CD4-positive, alpha-beta T cell treated with Interleukin-6 at 100 ng/mL for 8 hours (primary cell): ENCODE results near the gene NR4A2.

Experiments
- DNase-seq: peaks from one replicate; pipeline ENCODE4 v3.0.0-alpha.2; 2020; ENCODE audit warnings: mixed read lengths, low spot score

NR4A2 gene

DNA sequence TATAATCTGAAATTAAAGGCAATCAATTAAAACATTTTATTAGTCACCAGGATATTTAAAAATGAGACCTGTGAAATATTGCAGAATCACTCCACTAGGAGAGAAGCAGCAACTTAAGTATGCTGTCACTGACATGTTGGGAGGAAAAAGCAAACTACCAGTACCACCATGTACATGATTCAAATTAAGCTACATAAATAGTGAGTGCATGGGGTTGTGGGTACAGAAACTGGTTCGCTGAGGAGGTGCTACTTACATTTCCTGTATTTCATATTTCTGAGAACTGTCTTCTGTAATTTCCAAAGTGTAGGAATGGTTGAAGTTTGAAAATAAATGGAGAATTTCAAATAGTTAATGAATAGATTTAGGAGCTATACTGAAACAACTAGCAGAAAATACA is 7.9 kb upstream of the NR4A2 start:
- no peak for DNase-seq

GRCh38 chr2:156339865-156340264 is 7.3 kb upstream of the NR4A2 start:
- no peak for DNase-seq

DNA sequence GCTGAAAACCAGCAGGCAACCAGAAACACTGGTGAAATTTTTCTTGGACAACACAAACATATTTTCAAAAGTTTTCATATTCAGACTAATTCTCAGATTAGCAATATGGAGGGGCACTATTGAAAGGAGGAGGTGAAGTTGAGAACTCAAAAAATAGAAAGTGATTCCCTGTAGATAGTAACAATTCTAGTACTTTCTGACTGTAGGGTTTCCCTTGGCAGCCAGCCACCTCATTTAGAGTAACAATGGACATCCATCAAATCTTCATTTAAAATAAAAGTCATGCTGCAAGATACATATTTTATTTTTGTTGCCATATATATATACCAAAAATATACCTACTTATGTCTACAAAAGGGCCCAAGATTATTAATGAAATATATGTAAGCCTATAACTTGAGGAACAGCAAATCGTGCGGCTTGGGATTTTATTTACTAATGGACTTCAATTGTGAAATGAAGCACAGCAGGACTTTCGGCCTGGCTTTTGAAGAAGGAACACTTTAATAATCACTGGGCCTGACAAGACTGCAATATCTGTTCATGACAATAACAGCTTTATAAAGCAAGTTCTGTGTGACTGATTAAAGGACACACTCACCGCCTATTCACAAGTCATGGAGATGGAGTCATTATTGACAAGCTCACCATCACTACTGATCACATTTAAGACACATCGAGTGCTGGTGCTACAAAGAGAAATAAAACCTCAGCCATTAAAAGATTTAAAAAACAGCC is 6.8 kb upstream of the NR4A2 start:
- DNase-seq, result no peak

- DNase-seq, result no peak
These were observed 6.1 kb upstream of the NR4A2 start for GRCh38 chr2:156338578-156338977.

DNA sequence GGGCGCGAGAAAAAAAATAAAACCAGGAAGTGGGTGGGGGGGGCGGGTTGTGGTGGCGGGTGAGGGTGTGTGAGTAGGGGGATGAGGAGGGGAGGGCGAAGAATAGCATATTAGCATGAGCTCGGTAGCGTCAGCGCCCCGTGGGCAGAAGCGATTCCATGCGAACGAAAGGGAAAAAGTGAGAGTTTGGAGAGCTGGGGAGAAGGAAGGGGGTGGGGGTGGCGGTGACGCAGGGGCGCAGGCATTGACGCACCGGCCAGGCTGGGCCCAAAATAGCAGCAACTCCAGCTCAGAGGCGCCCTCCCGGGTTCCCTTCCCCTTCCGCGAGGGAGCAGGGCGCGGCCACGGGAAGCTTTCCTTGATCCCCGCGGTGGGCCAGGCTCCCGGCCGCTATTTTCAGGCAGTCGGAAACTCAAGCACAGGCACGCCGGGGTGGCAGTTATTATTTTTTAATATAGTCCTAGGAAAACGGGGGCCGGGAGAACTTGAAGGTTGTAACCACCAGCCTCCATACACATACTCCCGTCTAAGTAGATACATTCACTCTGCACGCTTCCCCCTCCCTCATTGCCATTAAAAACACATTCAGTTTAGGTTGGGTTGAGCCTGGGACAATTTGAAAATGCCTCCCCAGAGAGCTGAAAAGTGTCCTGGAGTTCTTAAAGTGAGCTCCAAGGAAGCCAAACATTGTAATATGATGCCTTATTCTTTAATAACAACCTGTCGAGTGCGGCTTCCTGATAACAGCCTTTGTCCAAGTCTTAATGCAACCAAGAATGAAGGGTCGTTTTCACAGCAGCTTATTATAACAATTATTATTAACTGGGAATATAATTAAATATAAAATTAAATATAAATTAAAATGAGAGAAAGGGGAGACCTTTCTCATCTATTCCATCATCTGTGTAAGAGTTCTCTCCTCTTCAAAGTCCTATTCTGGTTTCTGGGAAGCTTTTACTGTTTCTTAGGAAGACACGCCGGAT is 2.3 kb upstream of the NR4A2 start:
- peak; percentile 75 for DNase-seq

DNA sequence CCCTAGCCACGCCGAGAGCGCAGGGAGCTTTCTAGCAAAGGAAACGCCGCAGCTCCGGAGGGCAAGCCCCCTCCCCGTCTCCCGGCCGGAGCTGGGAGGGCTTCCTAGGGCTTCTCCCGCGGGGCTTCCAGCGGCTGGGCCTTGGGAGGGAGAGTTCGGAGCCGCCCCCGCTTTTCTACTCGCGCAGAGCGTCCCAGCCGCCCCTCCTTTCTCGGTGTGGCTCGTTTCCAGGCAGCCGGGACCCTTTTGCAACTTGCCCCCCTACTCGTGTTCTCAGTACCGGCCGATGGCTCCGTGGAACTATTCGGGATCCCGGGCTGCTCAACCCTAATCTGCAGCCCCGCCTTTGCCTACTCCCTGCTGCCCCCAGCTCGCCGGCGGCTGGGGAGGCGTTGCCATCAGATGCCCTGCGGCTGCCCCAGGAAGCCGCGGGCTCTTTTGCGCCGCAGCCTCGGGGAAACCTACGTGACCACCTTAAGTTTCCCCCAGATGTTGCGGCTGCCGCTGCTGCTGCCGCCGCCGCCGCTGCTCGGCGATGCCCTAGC is 1.5 kb upstream of the NR4A2 start:
- DNase-seq, result peak; percentile 30

DNA sequence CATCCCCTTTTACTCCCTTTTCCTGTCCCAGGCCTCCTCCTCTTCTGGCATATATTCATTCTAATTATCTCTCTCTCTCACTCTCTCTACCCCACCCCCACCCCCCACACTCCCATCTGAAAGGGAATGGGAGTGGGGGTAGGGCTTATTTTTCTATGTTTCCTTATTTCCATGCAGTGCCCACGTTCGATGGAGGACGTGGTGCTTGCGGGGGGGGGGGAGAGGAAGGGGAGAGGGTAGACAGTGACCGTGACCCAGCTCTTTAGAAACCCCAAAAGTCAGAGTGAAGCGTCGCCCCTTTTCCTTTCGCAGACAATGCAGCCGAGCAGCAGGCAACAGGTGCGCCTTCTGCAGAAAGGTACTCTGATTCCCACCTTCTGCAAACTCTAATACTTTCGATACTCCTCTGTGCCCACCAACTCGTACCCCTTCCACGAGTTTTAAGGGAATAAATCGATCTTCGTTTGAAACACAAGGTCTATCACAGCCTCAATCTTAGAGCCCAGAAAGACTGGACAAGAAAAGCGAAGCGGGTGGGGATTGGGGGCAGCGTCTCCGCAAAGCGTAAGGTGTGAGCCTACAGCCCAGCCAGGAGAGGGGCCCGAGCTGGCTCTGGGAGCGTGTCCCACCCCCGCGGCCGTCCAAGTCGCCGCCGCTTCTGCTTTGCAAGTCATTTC is 891 bp upstream of the NR4A2 start:
- no peak for DNase-seq

- DNase-seq, result no peak
These were observed 312 bp downstream of the NR4A2 start for GRCh38 chr2:156332284-156332533.

- peak; percentile 40 for DNase-seq
These were observed 793 bp downstream of the NR4A2 start for GRCh38 chr2:156331572-156332283.

GRCh38 chr2:156329927-156330726 is 2.4 kb downstream of the NR4A2 start:
- DNase-seq, result no peak

- DNase-seq, result no peak
These were observed 3.2 kb downstream of the NR4A2 start for GRCh38 chr2:156329031-156329926.

DNA sequence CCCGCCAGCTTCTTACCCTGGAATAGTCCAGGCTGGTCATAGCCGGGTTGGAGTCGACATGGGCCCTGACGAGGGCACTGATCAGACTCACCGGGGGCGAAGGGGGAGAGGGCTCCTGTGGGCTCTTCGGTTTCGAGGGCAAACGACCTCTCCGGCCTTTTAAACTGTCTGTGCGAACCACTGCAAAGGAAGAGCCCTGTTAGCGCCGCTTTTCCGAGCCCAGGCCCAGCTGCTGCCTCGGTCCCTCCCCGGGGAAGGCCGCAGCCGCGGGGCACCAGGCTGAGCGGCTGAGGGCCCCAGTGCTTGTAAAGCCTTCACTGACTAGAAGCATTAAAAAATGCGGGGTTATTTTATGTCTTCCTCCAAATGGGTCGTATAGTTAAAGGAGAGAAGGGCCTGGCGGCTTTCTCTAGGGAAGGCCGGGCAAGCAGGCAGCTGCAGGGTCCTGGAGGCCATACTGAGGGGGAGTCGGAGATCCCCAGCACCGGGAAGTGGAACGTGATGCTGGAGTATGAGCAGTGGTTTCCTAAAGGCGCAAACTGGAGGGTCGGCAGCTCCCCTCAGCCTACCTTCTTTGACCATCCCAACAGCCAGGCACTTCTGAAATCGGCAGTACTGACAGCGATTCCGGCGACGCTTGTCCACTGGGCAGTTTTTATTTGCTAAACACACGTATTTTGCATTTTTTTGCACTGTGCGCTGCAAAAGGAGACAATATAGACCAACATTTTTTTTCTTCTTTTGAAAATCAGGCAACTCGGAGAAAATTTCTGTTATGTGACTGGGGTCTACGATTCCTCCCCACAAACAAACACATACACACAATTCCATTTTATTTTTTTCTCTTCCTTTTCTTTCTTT is 4.5 kb downstream of the NR4A2 start:
- no peak for DNase-seq

DNA sequence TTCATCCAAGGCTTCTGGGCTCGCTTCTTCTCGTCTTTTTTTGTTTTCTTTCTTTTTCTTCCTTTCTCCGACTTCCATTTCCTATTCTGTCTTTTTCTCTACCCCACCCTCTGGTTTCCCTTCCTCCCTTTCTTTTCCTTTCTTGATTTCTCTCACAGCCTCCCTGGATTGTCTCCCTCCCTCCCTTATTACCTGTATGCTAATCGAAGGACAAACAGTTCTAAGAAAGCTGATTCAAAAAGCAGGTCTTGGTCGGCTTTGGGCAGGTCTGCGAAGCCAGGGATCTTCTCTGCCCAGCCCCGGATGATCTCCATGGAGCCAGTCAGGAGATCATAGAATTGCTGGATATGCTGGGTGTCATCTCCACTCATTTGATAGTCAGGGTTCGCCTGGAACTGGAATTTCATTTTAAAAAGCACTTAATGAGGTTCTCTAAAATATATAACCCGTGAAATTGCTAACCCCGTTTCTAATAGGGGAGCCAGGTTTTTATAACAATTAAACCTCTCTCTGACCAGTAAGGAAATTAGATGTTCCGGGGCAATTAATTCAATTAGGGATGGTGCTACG is 5.9 kb downstream of the NR4A2 start:
- no peak for DNase-seq

- no peak for DNase-seq
These were observed 6.6 kb downstream of the NR4A2 start for GRCh38 chr2:156325688-156326525.

DNA sequence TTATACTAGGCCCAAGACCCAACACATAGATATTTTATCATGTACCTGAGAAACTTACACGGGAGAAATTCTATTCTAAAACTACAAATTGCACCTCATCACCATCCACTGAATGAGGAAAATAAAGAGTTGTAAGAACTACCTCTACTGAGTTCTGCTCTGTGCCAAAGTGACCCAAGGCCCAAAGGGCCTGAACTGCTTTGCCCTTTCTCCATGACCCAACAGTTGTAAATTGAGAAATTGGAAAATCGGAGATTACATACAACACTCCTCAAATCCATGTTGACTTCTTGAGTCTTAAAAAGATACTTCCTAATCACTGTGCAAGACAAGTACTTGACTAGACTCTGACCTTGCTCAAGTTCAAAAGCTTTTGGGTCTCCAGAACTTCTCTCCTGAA is 8.8 kb downstream of the NR4A2 start:
- DNase-seq, result no peak

GRCh38 chr2:156322686-156323231 is 9.8 kb downstream of the NR4A2 start:
- no peak for DNase-seq

DNA sequence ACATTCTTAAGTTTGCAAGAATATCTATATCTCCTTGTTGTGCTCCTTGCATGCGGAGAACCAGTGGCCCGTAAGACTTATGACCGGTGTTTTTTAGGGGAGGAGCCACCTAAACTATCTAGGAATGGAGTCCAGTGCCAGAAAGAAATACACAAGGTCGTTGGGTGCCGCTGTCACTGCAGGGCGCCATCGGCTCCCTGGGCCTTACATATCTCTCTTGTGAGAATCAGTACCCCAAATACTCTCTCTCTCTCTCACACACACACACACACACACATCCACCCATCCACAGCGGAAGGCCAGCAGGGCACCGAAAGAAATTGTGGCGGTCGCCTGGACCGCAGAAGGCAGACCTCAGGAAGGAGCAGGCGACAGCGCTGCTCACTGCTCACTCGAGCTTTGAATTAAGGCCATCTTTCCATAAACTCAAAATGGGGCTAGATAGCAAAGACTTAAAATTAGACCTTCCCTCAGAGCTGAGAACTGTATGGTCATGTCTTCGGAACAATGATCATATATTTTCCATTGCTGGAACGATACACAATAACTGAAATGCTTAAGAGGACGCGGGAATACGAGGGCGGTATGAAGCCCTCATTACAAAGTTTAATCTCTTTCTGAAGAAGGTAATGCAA is 10.4 kb downstream of the NR4A2 start:
- no peak for DNase-seq
